Ectodermal cell (in vitro differentiated cells): ENCODE data around the gene SESTD1.
"Not testable (repeated sequence)": the region's sequence is repeated elsewhere in the genome, so short reads cannot be mapped to it uniquely, and the experiment has no call there.

Experiments
- H3K27ac ChIP-seq: 2 replicates; pipeline ENCODE4 v1.7.0; 2013; ENCODE audit warnings: mild to moderate bottlenecking, low read depth, low read length; ENCODE audit not compliant: insufficient read depth, poor library complexity, severe bottlenecking
- H3K27me3 ChIP-seq: 2 replicates; pipeline ENCODE4 v1.7.0; 2013; ENCODE audit warnings: mild to moderate bottlenecking, low read length; ENCODE audit not compliant: insufficient read depth, control insufficient read depth, poor library complexity, severe bottlenecking
- H3K36me3 ChIP-seq: one replicate; pipeline ENCODE4 v1.7.0; 2013; ENCODE audit warnings: low read length; ENCODE audit not compliant: control insufficient read depth, insufficient read depth
- H3K4me1 ChIP-seq: one replicate; pipeline ENCODE4 v1.7.0; 2013; ENCODE audit warnings: low read length; ENCODE audit not compliant: control insufficient read depth, insufficient read depth
- H3K4me3 ChIP-seq: 2 replicates; pipeline ENCODE4 v1.7.0; 2013; ENCODE audit warnings: low read depth, low read length, control low read depth; ENCODE audit not compliant: insufficient read depth
- H3K9me3 ChIP-seq: 2 replicates; pipeline ENCODE4 v1.7.0; 2013; ENCODE audit warnings: mild to moderate bottlenecking, low read length, moderate library complexity; ENCODE audit not compliant: control insufficient read depth
- WGBS, 2 experiments: methylation state at CpG; one replicate each; pipeline ENCODE4 v1.1.7; 2013; ENCODE audit warnings: missing lambda C conversion rate in 2 of 2; 5-methylcytosine and 5-hydroxymethylcytosine counted together

SESTD1 gene

DNA sequence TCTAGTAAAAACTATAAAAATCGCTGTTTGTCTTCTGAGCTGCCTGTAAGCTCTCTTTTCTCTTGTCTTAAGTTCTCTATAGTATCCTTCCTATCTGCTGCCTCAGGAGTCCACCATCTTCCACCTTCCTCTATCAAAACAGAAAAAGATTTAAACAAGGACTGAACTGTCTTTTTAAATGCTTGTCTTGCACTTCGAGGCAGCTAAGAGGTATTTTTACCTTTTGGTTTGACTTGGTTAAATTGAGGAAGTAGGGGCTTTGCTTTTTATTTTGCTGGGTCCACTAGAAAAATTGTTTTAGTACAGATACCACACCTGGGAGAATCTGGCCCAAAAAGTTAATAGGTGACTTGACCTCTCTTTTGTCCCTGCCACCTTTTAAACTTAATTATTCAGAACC, 12.2 kb downstream of the SESTD1 start:
- Histone ChIP-seq H3K4me1 (no peaks in the 10 kb centered on the region), H3K36me3 (no peaks in the 10 kb centered on the region), H3K4me3 (no peak overlapping the region), H3K27me3 (no peaks in the 10 kb centered on the region), H3K27ac (no peak overlapping the region), H3K9me3 (no peaks in the 10 kb centered on the region)
- 90 to 91% methylated on average over 2 of the region's 2 CpGs for WGBS, 2 experiments

- no peaks in the 10 kb centered on the region for H3K4me1 ChIP-seq
- H3K27ac ChIP-seq = no peak overlapping the region
- no peaks in the 10 kb centered on the region for H3K36me3 ChIP-seq
- no peak overlapping the region for H3K4me3 ChIP-seq
- no peaks in the 10 kb centered on the region for H3K27me3 ChIP-seq
- H3K9me3 ChIP-seq = no peaks in the 10 kb centered on the region
Observed at GRCh38 chr2:179251870-179252269, 12.8 kb downstream of the SESTD1 start.

DNA sequence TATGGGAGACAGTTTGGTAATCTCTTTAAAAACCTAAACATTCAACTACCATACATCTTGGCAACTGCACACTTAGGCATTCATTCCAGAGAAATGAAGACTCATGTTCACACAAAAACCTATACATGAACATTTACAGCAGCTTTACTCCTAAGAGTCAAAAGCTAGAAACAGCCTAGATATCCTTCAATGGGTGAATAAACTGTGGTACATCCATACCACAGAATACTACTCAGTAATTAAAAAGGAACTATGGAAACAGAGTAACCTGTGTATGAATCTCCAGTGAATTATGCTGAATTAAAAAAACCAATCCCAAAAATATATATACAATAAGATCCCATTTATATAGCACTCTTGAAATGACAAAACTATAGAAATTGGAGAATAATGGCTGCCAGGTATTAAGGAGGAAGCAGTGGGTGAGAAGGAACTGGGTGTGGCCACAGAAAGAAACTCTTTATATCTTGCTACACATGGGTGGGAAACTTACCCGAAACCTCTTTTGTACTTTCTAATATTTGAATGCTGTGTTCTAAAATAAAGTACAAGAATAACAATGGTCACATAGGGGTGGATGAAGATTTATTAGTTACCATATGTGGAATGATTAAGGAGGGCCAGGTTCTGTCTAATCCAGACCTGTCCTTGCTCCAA, 13.7 kb downstream of the SESTD1 start:
- no peak overlapping the region for H3K4me3 ChIP-seq
- H3K9me3 ChIP-seq = no peaks in the 10 kb centered on the region
- no peaks in the 10 kb centered on the region for H3K36me3 ChIP-seq
- no peaks in the 10 kb centered on the region for H3K4me1 ChIP-seq
- 85% methylated on average over 1 of the region's 1 CpG; no CpG with 5 or more reads in 1 of the 2 experiments for WGBS, 2 experiments
- no peak overlapping the region for H3K27ac ChIP-seq
- H3K27me3 ChIP-seq = no peaks in the 10 kb centered on the region

- H3K4me1 ChIP-seq = no peaks in the 10 kb centered on the region
- H3K9me3 ChIP-seq = no peaks in the 10 kb centered on the region
- no peaks in the 10 kb centered on the region for H3K36me3 ChIP-seq
- WGBS, 2 experiments = 96 to 100% methylated on average over 3 of the region's 3 CpGs
- no peaks in the 10 kb centered on the region for H3K27me3 ChIP-seq
- H3K27ac ChIP-seq = no peak overlapping the region
- no peak overlapping the region for H3K4me3 ChIP-seq
Observed at GRCh38 chr2:179250095-179250494, 14.5 kb downstream of the SESTD1 start.

GRCh38 chr2:179248024-179248348, 16.6 kb downstream of the SESTD1 start:
- WGBS, 2 experiments = 75 to 93% methylated on average over 1 of the region's 1 CpG
- Histone ChIP-seq H3K4me1 (no peaks in the 10 kb centered on the region), H3K27me3 (no peaks in the 10 kb centered on the region), H3K36me3 (no peaks in the 10 kb centered on the region), H3K9me3 (no peaks in the 10 kb centered on the region), H3K27ac (no peak overlapping the region), H3K4me3 (no peak overlapping the region)

DNA sequence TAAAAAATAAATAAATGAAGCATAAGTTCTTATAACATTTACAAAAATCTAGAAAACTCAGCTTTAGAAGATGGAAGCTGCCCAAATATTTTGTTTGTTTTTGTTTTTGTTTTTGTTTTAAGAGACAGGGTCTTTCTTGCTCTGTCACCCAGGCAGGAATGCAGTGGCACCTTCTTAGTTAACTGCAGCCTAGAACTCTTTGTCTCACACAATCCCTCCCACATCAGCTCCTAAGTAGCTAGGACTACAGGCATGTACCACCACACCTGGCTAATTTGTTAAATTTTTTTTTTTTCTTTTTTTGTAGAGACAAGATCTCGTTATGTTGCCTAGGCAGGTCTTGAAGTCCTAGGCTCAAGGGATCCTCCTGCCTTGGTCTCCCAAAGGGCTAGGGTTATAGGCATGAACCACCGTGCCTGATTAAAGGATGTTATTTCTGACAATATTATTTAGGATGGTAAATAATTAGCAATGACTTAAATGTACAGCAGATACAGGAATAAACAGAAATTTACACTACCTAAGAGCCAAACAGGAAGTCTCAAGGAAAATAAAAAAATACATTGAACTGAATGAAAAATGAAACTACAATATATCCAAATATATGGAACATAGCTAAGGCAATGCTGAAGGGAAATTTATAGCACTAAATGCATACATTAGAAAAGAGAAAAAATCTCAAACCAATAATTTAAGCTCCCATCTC, 17.2 kb downstream of the SESTD1 start:
- 92 to 100% methylated on average over 1 to 2 of the region's 2 CpGs for WGBS, 2 experiments
- H3K27ac ChIP-seq = no peak overlapping the region
- no peaks in the 10 kb centered on the region for H3K36me3 ChIP-seq
- no peaks in the 10 kb centered on the region for H3K4me1 ChIP-seq
- H3K9me3 ChIP-seq = no peaks in the 10 kb centered on the region
- H3K27me3 ChIP-seq = no peaks in the 10 kb centered on the region
- H3K4me3 ChIP-seq = no peak overlapping the region

- not testable (repeated sequence) for H3K4me3 ChIP-seq, H3K9me3 ChIP-seq, H3K4me1 ChIP-seq, H3K27ac ChIP-seq, H3K36me3 ChIP-seq, H3K27me3 ChIP-seq
- WGBS, 2 experiments = 85% methylated on average over 9 of the region's 10 CpGs
Observed at GRCh38 chr2:179245843-179246242, 18.8 kb downstream of the SESTD1 start.

- no peak overlapping the region for H3K4me3 ChIP-seq
- H3K27ac ChIP-seq = no peak overlapping the region
- no peaks in the 10 kb centered on the region for H3K27me3 ChIP-seq
- H3K4me1 ChIP-seq = no peaks in the 10 kb centered on the region
- WGBS, 2 experiments = 78 to 82% methylated on average over 1 of the region's 1 CpG
- H3K36me3 ChIP-seq = no peaks in the 10 kb centered on the region
- no peaks in the 10 kb centered on the region for H3K9me3 ChIP-seq
Observed at GRCh38 chr2:179243046-179243445, 21.6 kb downstream of the SESTD1 start.

GRCh38 chr2:179240481-179241451, 23.9 kb downstream of the SESTD1 start:
- Histone ChIP-seq H3K4me3 (no peak overlapping the region), H3K27ac (no peak overlapping the region), H3K9me3 (no peaks in the 10 kb centered on the region), H3K4me1 (no peaks in the 10 kb centered on the region), H3K36me3 (no peaks in the 10 kb centered on the region), H3K27me3 (no peaks in the 10 kb centered on the region)
- WGBS, 2 experiments = 75 to 84% methylated on average over 3 to 4 of the region's 4 CpGs

GRCh38 chr2:179239838-179240237, 24.8 kb downstream of the SESTD1 start:
- no peaks in the 10 kb centered on the region for H3K4me1 ChIP-seq
- H3K4me3 ChIP-seq = no peak overlapping the region
- no peaks in the 10 kb centered on the region for H3K27me3 ChIP-seq
- no peak overlapping the region for H3K27ac ChIP-seq
- H3K9me3 ChIP-seq = no peaks in the 10 kb centered on the region
- no peaks in the 10 kb centered on the region for H3K36me3 ChIP-seq
- 92 to 98% methylated on average over 1 to 2 of the region's 2 CpGs for WGBS, 2 experiments
